MM.1S (cell line): Measurements from ENCODE around the gene NOL4L.

Source experiments
- DNase-seq: peaks from one replicate; pipeline ENCODE4 v3.0.0-alpha.2; 2015
- H2AFZ ChIP-seq: fragments of 300-600 bp; sonication (generic); 2 replicates; pipeline ENCODE4 v1.6.0; 2016; ENCODE audit warnings: antibody characterized with exemption, low read length
- H3F3A ChIP-seq: fragments of 300-600 bp; sonication (generic); 2 replicates; pipeline ENCODE4 v1.6.1; 2016; ENCODE audit warnings: mild to moderate bottlenecking, antibody characterized with exemption, low read length, moderate library complexity, mixed read lengths; ENCODE audit not compliant: insufficient read depth
- H3K27ac ChIP-seq: fragments of 300-600 bp; sonication (generic); 2 replicates; pipeline ENCODE4 v1.5.1; 2016; ENCODE audit warnings: mild to moderate bottlenecking, low read length
- H3K27me3 ChIP-seq: fragments of 300-600 bp; sonication (generic); replicated peaks from 2 replicates; pipeline ENCODE4 v1.6.0; 2016; ENCODE audit warnings: low read length; ENCODE audit not compliant: insufficient read depth
- H3K36me3 ChIP-seq: fragments of 300-600 bp; sonication (generic); replicated peaks from 2 replicates; pipeline ENCODE4 v1.6.1; 2016; ENCODE audit warnings: mild to moderate bottlenecking, low read length, mixed read lengths; ENCODE audit not compliant: insufficient read depth
- H3K4me1 ChIP-seq: fragments of 300-600 bp; sonication (generic); 2 replicates; pipeline ENCODE4 v1.6.1; 2016; ENCODE audit warnings: low read length, mixed read lengths
- H3K4me2 ChIP-seq: fragments of 300-600 bp; sonication (generic); 2 replicates; pipeline ENCODE4 v1.6.0; 2016; ENCODE audit warnings: low read depth, low read length
- H3K4me3 ChIP-seq: fragments of 300-600 bp; sonication (generic); 2 replicates; pipeline ENCODE4 v1.5.1; 2016; ENCODE audit warnings: low read length, mixed read lengths
- H3K79me2 ChIP-seq: fragments of 300-600 bp; sonication (generic); 2 replicates; pipeline ENCODE4 v1.6.1; 2016; ENCODE audit warnings: mixed run types, low read length, mixed read lengths
- H3K9ac ChIP-seq: fragments of 300-600 bp; sonication (generic); 2 replicates; pipeline ENCODE4 v1.6.1; 2016; ENCODE audit warnings: low read length, mixed read lengths
- H3K9me2 ChIP-seq: fragments of 300-600 bp; sonication (generic); replicated peaks from 2 replicates; pipeline ENCODE4 v1.6.1; 2016; ENCODE audit warnings: mild to moderate bottlenecking, low read length, mixed read lengths; ENCODE audit not compliant: insufficient read depth
- H3K9me3 ChIP-seq: fragments of 300-600 bp; sonication (generic); replicated peaks from 2 replicates; pipeline ENCODE4 v1.6.1; 2016; ENCODE audit warnings: mild to moderate bottlenecking, low read length, mixed read lengths; ENCODE audit not compliant: insufficient read depth
- H4K20me1 ChIP-seq: fragments of 300-600 bp; sonication (generic); 2 replicates; pipeline ENCODE4 v1.6.1; 2016; ENCODE audit warnings: mild to moderate bottlenecking, low read length, moderate library complexity, mixed read lengths; ENCODE audit not compliant: insufficient read depth
- CTCF ChIP-seq: fragments of 300-600 bp; sonication (generic); IDR thresholded peaks from 2 replicates; pipeline ENCODE4 v1.5.1; 2016; ENCODE audit warnings: antibody characterized with exemption, low read length, mixed read lengths
- EZH2 ChIP-seq: fragments of 300-600 bp; sonication (generic); optimal IDR thresholded peaks from 2 replicates; pipeline ENCODE3; 2017; ENCODE audit warnings: low read depth, mild to moderate bottlenecking, antibody characterized with exemption, low read length, mixed read lengths
- EZH2phosphoT487 ChIP-seq: fragments of 300-600 bp; sonication (generic); IDR thresholded peaks from 2 replicates; pipeline ENCODE4 v1.6.1; 2018; ENCODE audit warnings: antibody characterized with exemption, low read length

Gene NOL4L

GRCh38 chr20:32513031-32513866, 71.9 kb downstream of the NOL4L start:
- Histone ChIP-seq H3K27me3 (no peaks in the 10 kb centered on the region), H3K9ac (no peak overlapping the region), H3K79me2 (no peaks in the 10 kb centered on the region), H3K9me3 (no peaks in the 10 kb centered on the region), H3K36me3 (no peaks in the 10 kb centered on the region), H3K4me2 (no peak overlapping the region), H4K20me1 (no peaks in the 10 kb centered on the region), H3K4me3 (no peak overlapping the region), H3F3A (peaks cover 9% of the 10 kb centered on the region), H3K27ac (no peak overlapping the region), H2AFZ (no peak overlapping the region), H3K9me2 (no peaks in the 10 kb centered on the region), H3K4me1 (peaks cover 16% of the 10 kb centered on the region)
- DNase-seq = no peak
- TF ChIP-seq EZH2 (no peak), CTCF (no peak), EZH2phosphoT487 (no peak)

- H3K4me1 ChIP-seq = peaks cover 16% of the 10 kb centered on the region
- no peak overlapping the region for H3K4me3 ChIP-seq
- no peak overlapping the region for H3K4me2 ChIP-seq
- H3K36me3 ChIP-seq = no peaks in the 10 kb centered on the region
- H3K9ac ChIP-seq = no peak overlapping the region
- TF ChIP-seq EZH2phosphoT487 (no peak), CTCF (no peak), EZH2 (no peak)
- no peak overlapping the region for H2AFZ ChIP-seq
- no peaks in the 10 kb centered on the region for H3K9me2 ChIP-seq
- no peaks in the 10 kb centered on the region for H3K9me3 ChIP-seq
- DNase-seq = no peak
- peaks cover 9% of the 10 kb centered on the region for H3F3A ChIP-seq
- H3K79me2 ChIP-seq = no peaks in the 10 kb centered on the region
- H3K27ac ChIP-seq = no peak overlapping the region
- no peaks in the 10 kb centered on the region for H4K20me1 ChIP-seq
- no peaks in the 10 kb centered on the region for H3K27me3 ChIP-seq
These were observed 73.1 kb downstream of the NOL4L start for GRCh38 chr20:32512047-32512385.

- Histone ChIP-seq H3K4me2 (no peak overlapping the region), H3K36me3 (no peaks in the 10 kb centered on the region), H3K9ac (no peak overlapping the region), H3K9me3 (no peaks in the 10 kb centered on the region), H3K4me1 (peaks cover 16% of the 10 kb centered on the region), H3K4me3 (no peak overlapping the region), H3F3A (peaks cover 9% of the 10 kb centered on the region), H3K27me3 (no peaks in the 10 kb centered on the region), H2AFZ (no peak overlapping the region), H3K27ac (no peak overlapping the region), H3K9me2 (no peaks in the 10 kb centered on the region), H4K20me1 (no peaks in the 10 kb centered on the region), H3K79me2 (no peaks in the 10 kb centered on the region)
- no peak for DNase-seq
- TF ChIP-seq CTCF (no peak), EZH2phosphoT487 (no peak), EZH2 (no peak)
These were observed 73.6 kb downstream of the NOL4L start for GRCh38 chr20:32511358-32512046.
